GM12865 (cell line): ENCODE data around the gene SMIM35.

Experiments
- DNase-seq: peaks from one replicate; pipeline ENCODE4 v3.0.0; 2010; ENCODE audit warnings: low read depth
- H3K4me3 ChIP-seq: 2 replicates; pipeline ENCODE4 v1.5.1; 2011; ENCODE audit warnings: mild to moderate bottlenecking, low read depth, low read length, control low read depth
- CTCF ChIP-seq: IDR thresholded peaks from 2 replicates; pipeline ENCODE4 v1.5.1; 2011; ENCODE audit warnings: low read length, control low read depth, low read depth, inconsistent platforms; ENCODE audit not compliant: insufficient read depth; ENCODE audit errors: missing control alignments

Gene SMIM35

GRCh38 chr11:118002541-118003423 is 84.0 kb downstream of the SMIM35 start:
- peak; percentile 63 for DNase-seq
- no peak overlapping the region for H3K4me3 ChIP-seq
- no peak for TF ChIP-seq CTCF

GRCh38 chr11:118002010-118002540 is 84.7 kb downstream of the SMIM35 start:
- no peak for TF ChIP-seq CTCF
- H3K4me3 ChIP-seq, result no peak overlapping the region
- no peak for DNase-seq

GRCh38 chr11:118001494-118001971 is 85.2 kb downstream of the SMIM35 start:
- no peak overlapping the region for H3K4me3 ChIP-seq
- TF ChIP-seq CTCF, result no peak
- DNase-seq, result no peak

DNA sequence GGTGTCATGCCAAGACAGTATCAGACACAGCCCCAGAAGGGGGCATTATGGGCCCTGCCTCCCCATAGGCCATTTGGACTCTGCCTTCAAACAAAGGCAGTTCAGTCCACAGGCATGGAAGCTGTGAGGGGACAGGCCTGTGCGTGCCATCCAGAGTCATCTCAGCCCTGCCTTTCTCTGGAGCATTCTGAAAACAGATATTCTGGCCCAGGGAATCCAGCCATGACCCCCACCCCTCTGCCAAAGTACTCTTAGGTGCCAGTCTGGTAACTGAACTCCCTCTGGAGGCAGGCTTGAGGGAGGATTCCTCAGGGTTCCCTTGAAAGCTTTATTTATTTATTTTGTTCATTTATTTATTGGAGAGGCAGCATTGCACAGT is 85.9 kb downstream of the SMIM35 start:
- no peak for DNase-seq
- no peak for TF ChIP-seq CTCF
- H3K4me3 ChIP-seq, result no peak overlapping the region

- no peak for TF ChIP-seq CTCF
- H3K4me3 ChIP-seq, result no peak overlapping the region
- DNase-seq, result no peak
Observed at GRCh38 chr11:118000067-118000849, 86.5 kb downstream of the SMIM35 start.

DNA sequence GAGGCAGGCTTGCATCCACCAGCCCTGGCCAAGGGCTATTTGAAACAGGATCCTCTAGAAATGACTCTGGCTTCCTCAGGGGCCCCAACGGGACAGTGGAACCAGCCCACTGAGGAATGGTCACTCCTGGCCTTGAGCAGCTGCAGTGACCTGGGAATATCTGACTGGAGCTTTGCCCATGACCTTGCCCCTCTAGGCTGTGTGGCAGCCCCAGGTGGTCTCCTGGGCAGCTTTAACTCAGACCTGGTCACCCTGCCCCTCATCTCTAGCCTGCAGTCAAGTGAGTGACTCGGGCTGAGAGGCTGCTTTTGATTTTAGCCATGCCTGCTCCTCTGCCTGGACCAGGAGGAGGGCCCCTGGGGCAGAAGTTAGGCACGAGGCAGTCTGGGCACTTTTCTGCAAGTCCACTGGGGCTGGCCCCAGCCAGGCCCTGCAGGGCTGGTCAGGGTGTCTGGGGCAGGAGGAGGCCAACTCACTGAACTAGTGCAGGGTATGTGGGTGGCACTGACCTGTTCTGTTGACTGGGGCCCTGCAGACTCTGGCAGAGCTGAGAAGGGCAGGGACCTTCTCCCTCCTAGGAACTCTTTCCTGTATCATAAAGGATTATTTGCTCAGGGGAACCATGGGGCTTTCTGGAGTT is 87.3 kb downstream of the SMIM35 start:
- TF ChIP-seq CTCF, result no peak
- no peak for DNase-seq
- H3K4me3 ChIP-seq, result no peak overlapping the region
